Kasumi-1 (cell line): ENCODE measurements around the gene CTSC.
A peak's percentile ranks its signal among the peaks of the same experiment; 100 is the strongest.

Source experiments
- DNase-seq, 2 experiments: peaks; one replicate each; lab custom pipeline; 2025; lab: John Stamatoyannopoulos, UW

Gene CTSC

GRCh38 chr11:88337181-88337986 lies at the start of gene CTSC:
Gene CTSC, minus strand, starts transcription at chr11:88337736. Its CDS starts 64 bp downstream, at chr11:88337672.
- DNase-seq: peak; percentile 92 to 94

- no peak for DNase-seq
These were observed 47.1 kb upstream of the CTSC start for GRCh38 chr11:88384669-88385005.

- DNase-seq: no peak
These were observed 46.6 kb upstream of the CTSC start for GRCh38 chr11:88384004-88384668.

GRCh38 chr11:88383447-88383846 lies 45.9 kb upstream of the CTSC start:
- DNase-seq: no peak

GRCh38 chr11:88379130-88379529 lies 41.6 kb upstream of the CTSC start:
- DNase-seq: no peak

- DNase-seq: no peak
These were observed 41.0 kb upstream of the CTSC start for GRCh38 chr11:88378422-88379066.

GRCh38 chr11:88377646-88378045 lies 40.1 kb upstream of the CTSC start:
- DNase-seq: no peak

GRCh38 chr11:88377144-88377543 lies 39.6 kb upstream of the CTSC start:
- no peak for DNase-seq

GRCh38 chr11:88375927-88376470 lies 38.5 kb upstream of the CTSC start:
- no peak for DNase-seq

GRCh38 chr11:88370782-88371181 lies 33.2 kb upstream of the CTSC start:
- DNase-seq: no peak

- no peak for DNase-seq
These were observed 29.8 kb upstream of the CTSC start for GRCh38 chr11:88367310-88367709.

GRCh38 chr11:88363648-88364065 lies 26.1 kb upstream of the CTSC start:
- DNase-seq: peak; percentile 61 to 64

GRCh38 chr11:88363004-88363403 lies 25.5 kb upstream of the CTSC start:
- DNase-seq: no peak

GRCh38 chr11:88360141-88360540 lies 22.6 kb upstream of the CTSC start:
- no peak for DNase-seq

GRCh38 chr11:88359541-88359940 lies 22.0 kb upstream of the CTSC start:
- DNase-seq: peak; percentile 75 to 77

GRCh38 chr11:88359114-88359513 lies 21.6 kb upstream of the CTSC start:
- DNase-seq: no peak

- no peak for DNase-seq
These were observed 20.5 kb upstream of the CTSC start for GRCh38 chr11:88358040-88358431.

GRCh38 chr11:88357323-88358039 lies 19.9 kb upstream of the CTSC start:
- no peak for DNase-seq

GRCh38 chr11:88355887-88356286 lies 18.4 kb upstream of the CTSC start:
- no peak for DNase-seq

GRCh38 chr11:88354912-88355311 lies 17.4 kb upstream of the CTSC start:
- DNase-seq: no peak

- no peak for DNase-seq
These were observed 16.4 kb upstream of the CTSC start for GRCh38 chr11:88353835-88354496.

- no peak for DNase-seq
These were observed 15.8 kb upstream of the CTSC start for GRCh38 chr11:88353386-88353785.
